HL-60 (cell line): ENCODE results near the gene MYOM3.

ENCODE experiments used
- DNase-seq, 2 experiments: peaks; one replicate each; pipeline ENCODE4 v3.0.0-alpha.2; 2010 to 2020; ENCODE audit warnings: low read depth in 1 of 2, low spot score in 1 of 2
- H3K27ac ChIP-seq: fragments of 250-450 bp; sonication (Bioruptor Pico); replicated peaks from 2 replicates; pipeline ENCODE4 v1.5.1; 2020; ENCODE audit warnings: mild to moderate bottlenecking, moderate library complexity
- H3K27me3 ChIP-seq: fragments of 250-450 bp; sonication (Bioruptor Pico); 2 replicates; pipeline ENCODE4 v1.5.1; 2021; ENCODE audit warnings: mild to moderate bottlenecking, moderate library complexity; ENCODE audit not compliant: insufficient read depth, poor library complexity, severe bottlenecking
- H3K4me3 ChIP-seq: replicated peaks from 2 replicates; pipeline ENCODE4 v1.5.1; 2011; ENCODE audit warnings: mild to moderate bottlenecking, control low read depth, low read length; ENCODE audit not compliant: insufficient read depth
- CTCF ChIP-seq: IDR thresholded peaks from one replicate; pipeline ENCODE4 v1.5.1; 2011; ENCODE audit warnings: low read length, control low read depth, inconsistent platforms; ENCODE audit not compliant: insufficient read depth
- GABPA ChIP-seq: IDR thresholded peaks from 2 replicates; pipeline ENCODE4 v1.6.1; 2012; ENCODE audit warnings: low read depth
- POLR2AphosphoS5 ChIP-seq: IDR thresholded peaks from 2 replicates; pipeline ENCODE4 v1.6.1; 2012; ENCODE audit warnings: low read depth
- REST ChIP-seq: IDR thresholded peaks from 2 replicates; pipeline ENCODE4 v1.6.1; 2012; ENCODE audit warnings: low read depth; ENCODE audit not compliant: insufficient replicate concordance
- SPI1 ChIP-seq: IDR thresholded peaks from 2 replicates; pipeline ENCODE4 v1.6.1; 2012; ENCODE audit warnings: low read depth, mild to moderate bottlenecking, borderline replicate concordance

Gene MYOM3

GRCh38 chr1:24082372-24082771, 29.6 kb downstream of the MYOM3 start:
- no peak for DNase-seq
- Histone ChIP-seq H3K27ac (no peak overlapping the region), H3K27me3 (no peaks in the 10 kb centered on the region), H3K4me3 (no peak overlapping the region)
- TF ChIP-seq CTCF (no peak), SPI1 (no peak), POLR2AphosphoS5 (no peak), GABPA (no peak)

GRCh38 chr1:24081190-24081589, 30.7 kb downstream of the MYOM3 start:
- Histone ChIP-seq H3K27me3 (no peaks in the 10 kb centered on the region), H3K4me3 (no peak overlapping the region), H3K27ac (no peak overlapping the region)
- no peak for TF ChIP-seq SPI1
- TF ChIP-seq CTCF: no peak
- TF ChIP-seq GABPA: no peak
- TF ChIP-seq POLR2AphosphoS5: no peak
- TF ChIP-seq REST: no peak
- no peak for DNase-seq

GRCh38 chr1:24080131-24080530, 31.8 kb downstream of the MYOM3 start:
- Histone ChIP-seq H3K27me3 (no peaks in the 10 kb centered on the region), H3K4me3 (no peak overlapping the region), H3K27ac (no peak overlapping the region)
- TF ChIP-seq REST: no peak
- TF ChIP-seq POLR2AphosphoS5: no peak
- no peak for TF ChIP-seq SPI1
- no peak for TF ChIP-seq GABPA
- TF ChIP-seq CTCF: no peak
- DNase-seq: no peak

GRCh38 chr1:24077278-24077978, 34.5 kb downstream of the MYOM3 start:
- H3K4me3 ChIP-seq: no peak overlapping the region
- no peak overlapping the region for H3K27ac ChIP-seq
- TF ChIP-seq GABPA (no peak), CTCF (no peak), SPI1 (no peak), REST (no peak), POLR2AphosphoS5 (no peak)
- DNase-seq: no peak
- H3K27me3 ChIP-seq: no peaks in the 10 kb centered on the region
